Memory B cell (primary cell): ENCODE measurements around the gene CDC42EP1.
"Not testable (repeated sequence)": the region's sequence is repeated elsewhere in the genome, so short reads cannot be mapped to it uniquely, and the experiment has no call there.

Source experiments
- ATAC-seq: fragments of 150-1000 bp; cut with Tn5 transposase; 2 replicates; pipeline ENCODE4 v1.10.0; 2021; ENCODE audit warnings: low read depth, mild to moderate bottlenecking, moderate library complexity
- DNase-seq, 2 donors: peaks; one replicate each; pipeline ENCODE4 v3.0.0; 2022; ENCODE audit warnings: low spot score in 2 of 2
- H3K27ac Mint-ChIP-seq: one replicate; pipeline ENCODE4 v1.8.0; 2022; ENCODE audit warnings: mild to moderate bottlenecking, moderate library complexity, mixed read lengths
- H3K27me3 Mint-ChIP-seq: one replicate; pipeline ENCODE4 v1.8.0; 2022; ENCODE audit warnings: mixed read lengths
- H3K36me3 Mint-ChIP-seq: one replicate; pipeline ENCODE4 v1.8.0; 2022; ENCODE audit warnings: mild to moderate bottlenecking, mixed read lengths
- H3K4me1 Mint-ChIP-seq: one replicate; pipeline ENCODE4 v1.8.0; 2022; ENCODE audit warnings: mixed read lengths
- H3K4me3 Mint-ChIP-seq: one replicate; pipeline ENCODE4 v1.8.0; 2022; ENCODE audit warnings: mild to moderate bottlenecking, moderate library complexity, mixed read lengths
- H3K9me3 Mint-ChIP-seq: one replicate; pipeline ENCODE4 v1.8.0; 2022; ENCODE audit warnings: mixed read lengths

Gene CDC42EP1

DNA sequence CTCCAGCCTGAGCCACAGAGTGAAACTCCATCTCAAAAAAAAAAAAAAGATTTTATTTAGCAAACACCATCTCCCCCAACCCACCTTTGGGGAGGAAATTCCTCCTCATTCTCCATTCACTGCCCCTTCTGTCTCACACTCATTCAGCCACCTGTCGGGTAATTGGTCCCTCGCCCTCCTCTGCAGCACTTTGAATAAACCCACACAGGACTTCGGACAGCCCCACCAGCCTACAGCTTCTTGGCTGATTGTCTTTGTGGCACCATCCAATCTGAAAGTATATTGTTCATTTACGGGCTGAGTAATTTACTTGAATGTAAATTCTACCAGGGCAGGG is 40.9 kb downstream of the CDC42EP1 start:
- H3K9me3 Mint-ChIP-seq = no peaks in the 10 kb centered on the region
- no peak for ATAC-seq
- H3K27ac Mint-ChIP-seq = no peak overlapping the region
- no peak for DNase-seq
- H3K36me3 Mint-ChIP-seq = no peaks in the 10 kb centered on the region
- peaks cover 7% of the 10 kb centered on the region for H3K4me1 Mint-ChIP-seq
- H3K4me3 Mint-ChIP-seq = no peak overlapping the region
- peaks cover 8% of the 10 kb centered on the region for H3K27me3 Mint-ChIP-seq

DNA sequence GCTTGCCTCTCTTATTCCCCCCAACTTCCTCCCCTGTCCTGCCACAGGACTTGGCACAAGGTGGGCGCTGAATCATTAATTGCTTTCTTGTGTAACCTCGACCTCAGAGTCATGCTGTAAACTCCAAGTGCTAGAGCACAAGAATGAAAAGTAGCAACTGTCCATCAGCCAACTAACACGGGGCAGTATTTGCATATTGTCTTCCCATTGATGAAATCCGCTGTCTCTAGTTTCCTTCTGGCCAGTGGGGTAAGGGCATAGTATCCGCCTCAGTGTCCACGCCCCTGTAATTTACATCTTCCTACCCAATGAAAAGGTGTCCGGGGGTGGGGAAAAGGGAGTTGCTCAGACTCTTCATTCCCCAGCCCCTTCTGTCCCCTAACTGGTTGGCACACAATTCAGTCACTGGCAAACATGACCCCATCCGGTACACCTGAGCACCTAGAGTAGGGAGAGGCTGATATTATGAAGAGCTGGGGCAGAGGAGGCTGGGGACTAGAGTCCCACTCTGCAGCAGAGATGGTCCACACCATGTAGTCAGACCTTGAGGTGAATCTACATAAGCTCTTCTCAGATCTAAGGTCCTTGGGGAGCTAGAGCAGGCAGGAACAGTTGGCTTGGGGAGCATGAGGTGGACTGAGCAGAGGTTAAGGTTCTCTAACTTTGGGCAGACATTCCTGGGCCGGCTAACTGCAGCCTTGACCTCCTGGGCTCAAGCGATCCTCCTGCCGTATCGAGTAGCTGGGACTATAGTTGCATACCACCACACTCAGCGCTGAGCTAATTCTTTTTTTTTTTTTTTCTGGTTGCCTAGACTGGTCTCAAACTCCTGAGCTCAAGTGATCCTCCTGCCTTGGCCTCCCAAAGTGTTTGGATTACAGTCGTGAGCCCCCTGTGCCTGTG is 41.5 kb downstream of the CDC42EP1 start:
- Mint-ChIP-seq H3K4me1 (peaks cover 7% of the 10 kb centered on the region), H3K27ac (no peak overlapping the region), H3K9me3 (no peaks in the 10 kb centered on the region), H3K27me3 (peaks cover 8% of the 10 kb centered on the region), H3K4me3 (no peak overlapping the region), H3K36me3 (no peaks in the 10 kb centered on the region)
- ATAC-seq (peak; percentile 37), DNase-seq (no peak)

DNA sequence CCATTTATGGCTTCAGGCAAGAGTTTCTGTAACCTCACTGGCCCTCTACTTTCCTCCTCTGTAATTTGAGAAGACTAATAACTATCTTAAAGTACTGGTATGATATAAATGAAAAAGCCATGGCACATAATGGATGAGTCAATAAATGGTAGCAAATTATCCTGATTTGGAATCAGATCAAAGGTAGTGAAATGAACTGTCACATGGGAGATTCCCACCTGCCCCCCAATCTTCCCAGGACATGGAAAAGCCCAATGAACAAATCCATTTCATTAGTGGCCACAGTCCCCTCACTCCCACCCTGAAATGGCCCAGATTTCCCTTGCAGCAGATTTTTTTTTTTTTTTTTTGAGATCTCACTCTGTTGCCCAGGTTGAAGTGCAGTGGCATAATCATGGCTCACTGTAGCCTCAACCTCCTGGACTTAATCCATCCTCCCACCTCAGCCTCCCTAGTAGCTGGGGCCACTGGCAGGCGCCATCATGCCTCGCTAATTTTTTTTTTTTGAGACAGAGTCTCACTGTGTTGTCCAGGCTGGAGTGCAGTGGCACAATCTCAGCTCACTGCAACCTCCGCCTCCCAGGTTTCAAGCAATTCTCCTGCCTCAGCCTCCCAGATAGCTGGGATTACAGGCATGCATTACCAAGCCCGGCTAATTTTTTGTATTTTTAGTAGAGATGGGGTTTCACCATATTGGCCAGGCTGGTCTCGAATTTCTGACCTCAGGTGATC is 42.4 kb downstream of the CDC42EP1 start:
- H3K27ac Mint-ChIP-seq, H3K27me3 Mint-ChIP-seq, H3K4me3 Mint-ChIP-seq, H3K9me3 Mint-ChIP-seq, H3K4me1 Mint-ChIP-seq, ATAC-seq, H3K36me3 Mint-ChIP-seq, DNase-seq: not testable (repeated sequence)

DNA sequence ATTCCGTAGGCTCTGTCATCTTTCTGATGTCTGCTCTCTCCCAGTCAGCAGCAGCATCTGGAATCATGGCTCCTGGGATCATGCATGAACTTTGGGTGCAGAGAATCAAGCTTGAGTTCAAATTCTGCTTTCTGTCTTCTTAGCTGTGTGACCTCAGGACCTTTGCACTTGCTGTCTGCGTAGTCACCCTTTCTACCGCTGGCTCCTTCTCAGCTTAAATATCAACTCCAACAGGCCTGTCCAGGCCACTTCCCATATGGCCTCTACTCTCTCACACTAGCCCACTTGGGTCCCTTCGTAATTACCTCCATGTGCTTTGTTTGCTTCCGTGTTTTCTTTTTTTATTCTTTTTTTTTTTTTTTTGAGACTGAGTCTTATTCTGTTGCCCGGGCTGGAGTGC is 43.8 kb downstream of the CDC42EP1 start:
- H3K36me3 Mint-ChIP-seq = no peaks in the 10 kb centered on the region
- no peak for ATAC-seq
- DNase-seq = no peak
- H3K4me3 Mint-ChIP-seq = no peak overlapping the region
- H3K4me1 Mint-ChIP-seq = peaks cover 13% of the 10 kb centered on the region
- H3K9me3 Mint-ChIP-seq = no peaks in the 10 kb centered on the region
- no peak overlapping the region for H3K27ac Mint-ChIP-seq
- H3K27me3 Mint-ChIP-seq = peaks cover 8% of the 10 kb centered on the region

DNA sequence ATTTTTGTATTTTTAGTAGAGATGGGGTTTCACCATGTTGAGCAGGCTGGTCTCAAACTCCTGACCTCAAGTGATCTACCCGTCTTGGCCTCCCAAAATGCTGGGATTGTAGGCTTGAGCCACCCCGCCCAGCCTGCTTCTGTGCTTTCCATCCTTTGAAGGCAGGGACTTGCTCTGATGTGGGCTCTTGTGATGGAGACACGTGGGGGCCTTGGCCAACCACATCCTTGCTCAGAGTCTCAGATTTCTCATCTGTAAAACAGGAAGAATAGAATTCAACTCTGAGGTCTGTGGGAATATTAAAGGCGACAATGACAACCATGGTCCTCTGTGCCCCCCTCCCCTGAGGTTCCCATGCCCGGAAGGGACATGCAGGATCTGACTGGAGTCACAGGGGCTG is 44.6 kb downstream of the CDC42EP1 start:
- ATAC-seq (no peak), DNase-seq (no peak)
- Mint-ChIP-seq H3K4me1 (peaks cover 18% of the 10 kb centered on the region), H3K27ac (no peak overlapping the region), H3K36me3 (no peaks in the 10 kb centered on the region), H3K4me3 (no peak overlapping the region), H3K27me3 (peaks cover 6% of the 10 kb centered on the region), H3K9me3 (no peaks in the 10 kb centered on the region)

DNA sequence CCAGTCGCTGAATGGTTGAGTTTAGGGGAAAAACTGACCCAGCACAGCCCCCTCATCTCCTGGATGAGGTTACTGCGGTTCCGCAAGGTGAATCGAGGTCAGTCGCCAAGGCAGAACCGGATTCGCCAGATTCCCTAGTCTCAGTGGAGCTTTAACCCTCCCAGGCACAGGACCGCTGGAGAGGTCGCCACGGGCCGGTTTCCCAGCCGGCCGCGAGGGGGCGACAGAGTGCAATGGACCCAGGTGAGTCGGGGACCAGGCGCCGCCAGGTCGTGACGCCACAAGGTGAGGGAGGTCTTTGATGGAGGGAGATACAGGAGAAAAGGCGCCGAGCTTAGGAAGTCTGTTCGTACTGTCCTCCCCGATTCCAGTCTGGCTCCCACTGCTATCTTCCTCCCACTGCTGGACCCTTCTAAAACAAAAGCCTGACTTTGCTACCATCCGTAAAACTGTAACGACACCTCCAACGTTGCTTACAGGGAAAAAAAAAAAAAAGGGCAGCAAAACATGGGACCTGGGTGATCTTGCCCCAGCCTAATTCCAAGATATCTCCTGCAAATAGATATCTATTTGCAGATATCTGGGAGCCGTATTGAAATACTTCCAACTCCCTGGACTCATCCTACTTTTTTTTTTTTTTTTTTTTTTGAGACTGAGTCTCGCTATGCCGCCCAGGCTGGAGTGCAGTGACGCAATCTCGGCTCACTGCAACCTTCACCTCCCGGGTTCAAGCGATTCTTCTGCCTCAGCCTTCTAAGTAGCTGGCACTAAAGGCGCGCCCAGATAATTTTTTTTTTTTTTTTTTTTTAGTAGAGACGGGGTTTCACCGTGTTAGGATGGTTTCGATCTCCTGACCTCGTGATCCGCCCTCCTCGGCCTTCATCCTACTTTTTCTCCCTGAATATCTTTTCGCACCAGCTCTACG is 47.0 kb downstream of the CDC42EP1 start:
- Mint-ChIP-seq H3K4me1 (peaks cover 13% of the 10 kb centered on the region), H3K9me3 (no peaks in the 10 kb centered on the region), H3K27me3 (peaks cover 4% of the 10 kb centered on the region), H3K36me3 (no peaks in the 10 kb centered on the region), H3K4me3 (peak overlapping the region; percentile 86), H3K27ac (peak overlapping the region; percentile 98)
- DNase-seq (peak; percentile 90 to 96), ATAC-seq (peak; percentile 28)

DNA sequence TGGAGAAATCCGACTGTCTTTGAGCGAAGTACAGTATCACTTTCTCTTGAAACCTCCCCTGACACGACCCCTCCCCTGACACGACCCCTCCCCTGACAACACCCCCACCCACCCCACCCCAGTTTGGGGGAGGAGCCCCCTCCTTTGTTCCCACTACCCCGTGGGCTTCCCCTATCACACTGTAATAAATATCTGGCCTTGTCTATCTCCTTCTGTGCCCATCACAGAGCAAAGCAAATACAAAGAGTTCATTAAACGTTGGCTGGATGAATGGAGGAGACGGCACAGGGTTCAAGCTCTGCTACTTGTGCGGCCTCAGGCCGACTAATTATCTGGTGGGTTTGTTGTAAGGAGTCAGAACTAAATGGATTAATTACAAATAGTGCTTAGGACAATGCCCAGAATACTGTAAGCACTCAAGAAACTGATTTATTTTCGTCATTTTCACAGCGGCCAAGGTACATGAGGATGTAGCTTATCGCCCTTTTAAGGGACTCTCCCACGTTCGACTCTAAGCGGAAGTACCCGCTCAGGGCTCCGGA is 47.7 kb downstream of the CDC42EP1 start:
- Mint-ChIP-seq H3K27me3 (peaks cover 4% of the 10 kb centered on the region), H3K9me3 (no peaks in the 10 kb centered on the region), H3K27ac (peak overlapping the region; percentile 98), H3K36me3 (no peaks in the 10 kb centered on the region), H3K4me3 (peak overlapping the region; percentile 86), H3K4me1 (peaks cover 15% of the 10 kb centered on the region)
- ATAC-seq (peak; percentile 7), DNase-seq (peak in 1 of 2 donors; percentile 39)

DNA sequence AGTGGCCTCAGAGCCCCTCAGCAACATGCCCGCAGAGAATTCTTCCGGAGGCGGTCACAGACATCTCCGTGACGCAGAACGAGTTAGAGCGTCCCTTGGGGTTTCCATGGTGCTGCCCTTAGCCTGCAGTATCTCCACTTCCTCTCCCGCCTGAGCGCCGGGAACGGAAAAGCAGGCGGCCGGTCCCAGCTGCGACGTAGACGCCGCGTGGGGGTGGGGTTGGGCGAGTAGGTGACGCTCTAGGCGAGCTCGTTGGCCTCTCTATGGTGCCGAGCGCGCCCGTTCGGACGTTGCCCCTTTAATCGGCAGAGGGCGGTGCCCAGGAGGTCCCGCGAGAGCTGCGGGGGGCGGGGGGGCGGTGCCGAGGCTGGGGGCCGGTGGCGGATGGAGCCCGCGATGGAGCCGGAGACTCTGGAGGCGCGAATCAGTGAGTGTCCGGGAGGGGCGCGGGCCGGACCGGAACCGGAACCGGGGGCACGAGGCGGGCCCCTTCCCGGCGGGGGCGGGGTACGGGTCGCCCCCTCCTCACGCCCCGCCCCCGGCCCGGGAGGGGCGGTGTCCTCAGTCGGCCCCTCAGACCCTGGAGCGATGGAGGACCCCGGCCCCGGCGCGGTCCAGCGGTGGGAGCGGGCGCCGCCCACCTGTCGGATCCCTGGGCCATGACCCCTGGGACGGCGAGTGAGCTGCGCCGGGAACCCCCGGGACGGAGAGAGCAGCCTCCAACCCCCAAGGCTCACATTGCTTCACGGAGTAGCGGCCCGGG is 48.4 kb downstream of the CDC42EP1 start, which contains the start of gene GGA1:
GGA1 (plus strand) TSS at position 358 of the 763 bp plus-strand sequence; CDS start at position 385, 27 bp downstream.
- H3K27me3 Mint-ChIP-seq = peaks cover 4% of the 10 kb centered on the region
- H3K4me1 Mint-ChIP-seq = peaks cover 15% of the 10 kb centered on the region
- H3K9me3 Mint-ChIP-seq = no peaks in the 10 kb centered on the region
- DNase-seq = peak; percentile 94 to 96
- H3K4me3 Mint-ChIP-seq = peak within 1 kb of the TSS; percentile 86
- ATAC-seq = peak; percentile 77
- peaks cover 1% of the 10 kb centered on the region for H3K36me3 Mint-ChIP-seq
- H3K27ac Mint-ChIP-seq = peak within 1 kb of the TSS; percentile 98

DNA sequence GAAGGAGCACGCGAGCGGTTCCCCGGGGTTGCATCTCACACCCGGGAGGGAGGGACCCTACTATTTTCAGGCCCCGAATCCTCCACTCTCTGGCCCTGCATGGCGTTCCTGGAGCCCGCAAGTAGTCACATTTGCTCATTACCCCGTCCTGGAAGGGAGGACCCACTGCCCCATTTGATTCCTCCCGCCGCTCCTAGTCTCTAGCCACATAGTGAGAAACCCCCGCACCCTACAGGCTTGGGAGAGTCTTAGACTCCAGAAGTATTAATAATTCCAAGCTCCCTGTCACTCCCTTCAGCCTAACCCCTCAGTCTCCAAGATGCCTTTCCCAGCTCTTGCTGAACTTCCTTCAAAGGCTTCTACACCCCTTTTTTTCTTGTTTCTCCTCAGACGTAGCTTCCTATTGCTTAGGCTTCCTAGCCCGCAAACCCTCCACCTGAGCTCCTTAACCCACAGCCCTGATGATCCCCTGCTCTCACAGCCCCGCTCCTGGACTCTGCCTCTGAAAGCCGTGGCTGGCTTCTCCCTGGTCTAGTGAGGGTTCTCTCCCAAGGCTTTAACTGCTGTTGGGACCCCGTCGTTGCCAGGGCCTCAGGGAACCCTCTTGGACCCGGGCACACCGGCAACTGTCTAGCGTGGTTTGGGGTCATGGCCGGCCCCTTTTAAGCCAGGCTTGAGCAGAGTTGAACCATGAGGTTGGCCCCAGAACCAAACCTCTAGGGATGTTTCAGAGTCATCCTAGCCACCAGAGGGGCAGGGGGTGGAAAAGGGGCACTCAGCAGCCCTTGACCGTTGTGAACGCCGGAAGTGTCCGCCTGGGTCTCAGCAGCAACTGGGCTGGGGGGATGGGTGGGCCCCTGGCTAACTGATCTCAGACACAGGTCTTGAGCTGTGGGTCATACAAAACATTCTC is 49.2 kb downstream of the CDC42EP1 start:
- peaks cover 4% of the 10 kb centered on the region for H3K27me3 Mint-ChIP-seq
- peaks cover 15% of the 10 kb centered on the region for H3K4me1 Mint-ChIP-seq

DNA sequence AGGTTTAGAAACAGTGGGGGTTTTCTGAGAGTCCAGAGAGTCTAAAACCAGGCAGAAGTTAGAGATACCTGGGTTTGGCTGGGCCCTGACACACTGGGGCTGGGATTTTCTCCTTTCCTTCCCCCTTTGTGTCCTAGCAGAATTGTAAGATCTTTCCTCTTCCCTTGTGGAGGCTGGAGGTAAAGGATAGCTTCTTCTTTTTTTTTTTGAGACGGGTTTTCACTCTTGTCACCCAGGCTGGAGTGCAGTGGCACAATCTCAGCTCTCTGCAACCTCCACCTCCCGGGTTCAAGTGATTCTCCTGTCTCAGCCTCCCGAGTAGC is 49.8 kb downstream of the CDC42EP1 start:
- not testable (repeated sequence) for DNase-seq, ATAC-seq, H3K27me3 Mint-ChIP-seq, H3K36me3 Mint-ChIP-seq, H3K9me3 Mint-ChIP-seq
- H3K27ac Mint-ChIP-seq = peak overlapping the region; percentile 87
- peak overlapping the region; percentile 86 for H3K4me3 Mint-ChIP-seq
- H3K4me1 Mint-ChIP-seq = peaks cover 15% of the 10 kb centered on the region

More for the DNA sequence above, 49.2 kb downstream of the CDC42EP1 start:
- peak overlapping the region; percentile 86 for H3K4me3 Mint-ChIP-seq
- ATAC-seq = no peak
- no peaks in the 10 kb centered on the region for H3K9me3 Mint-ChIP-seq
- peak overlapping the region; percentile 87 for H3K27ac Mint-ChIP-seq
- no peak for DNase-seq
- peaks cover 2% of the 10 kb centered on the region for H3K36me3 Mint-ChIP-seq

DNA sequence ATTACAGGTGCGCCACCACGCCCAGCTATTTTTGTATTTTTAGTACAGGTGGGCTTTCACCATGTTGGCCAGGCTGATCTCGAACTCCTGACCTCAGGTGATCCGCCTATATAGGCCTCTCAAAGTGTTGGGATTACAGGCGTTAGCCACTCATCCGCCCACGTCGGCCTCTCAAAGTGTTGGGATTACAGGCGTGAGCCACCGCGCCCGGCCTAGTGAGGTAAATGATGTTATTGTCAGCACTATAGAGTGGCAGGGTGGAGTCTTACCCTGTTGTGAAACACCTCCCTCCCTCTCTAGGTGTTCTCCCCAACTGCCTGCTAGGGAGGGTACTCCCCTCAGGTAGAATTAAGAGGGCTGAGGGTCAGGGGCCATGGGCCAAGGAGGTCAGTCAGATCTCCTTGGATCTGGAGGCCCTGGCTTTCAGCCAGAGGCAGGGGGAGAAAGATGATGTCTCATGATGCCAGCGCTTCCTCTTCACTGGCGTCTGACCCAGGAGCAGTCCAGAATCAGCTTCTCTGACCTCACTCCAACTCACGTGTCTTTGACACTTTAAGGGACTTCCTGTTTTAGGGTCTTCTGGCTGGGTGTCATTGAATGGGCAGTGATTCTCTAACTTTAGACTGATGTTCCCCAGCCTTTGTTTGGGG is 50.3 kb downstream of the CDC42EP1 start:
- Mint-ChIP-seq H3K27ac (peak overlapping the region; percentile 31), H3K4me1 (peaks cover 15% of the 10 kb centered on the region), H3K9me3 (no peaks in the 10 kb centered on the region)

DNA sequence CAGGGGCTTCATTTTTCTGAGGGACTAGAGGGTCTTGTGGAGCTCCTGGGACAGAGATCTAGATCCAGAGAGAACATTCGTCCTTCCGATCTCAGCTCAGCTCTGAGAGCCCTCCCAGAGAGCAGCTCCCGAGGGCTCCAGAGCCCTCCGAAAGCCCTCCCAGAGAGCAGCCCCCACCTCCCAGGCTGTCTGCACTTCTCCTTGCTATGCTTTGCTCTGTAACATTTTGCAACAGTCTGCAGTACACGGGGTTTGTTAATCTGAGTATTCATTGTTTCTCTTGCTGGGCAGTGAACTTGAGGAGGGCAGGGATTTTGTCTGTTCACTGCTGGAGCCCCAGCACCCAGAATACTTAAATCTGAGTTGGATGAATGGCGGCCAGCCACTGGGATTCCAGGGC is 50.9 kb downstream of the CDC42EP1 start:
- Mint-ChIP-seq H3K9me3 (no peaks in the 10 kb centered on the region), H3K27ac (no peak overlapping the region), H3K4me3 (no peak overlapping the region), H3K36me3 (peaks cover 6% of the 10 kb centered on the region), H3K4me1 (peaks cover 18% of the 10 kb centered on the region), H3K27me3 (no peaks in the 10 kb centered on the region)
- DNase-seq = no peak
- ATAC-seq = no peak

More for the DNA sequence above, 50.3 kb downstream of the CDC42EP1 start:
- no peak for DNase-seq
- Mint-ChIP-seq H3K27me3 (peaks cover under 1% of the 10 kb centered on the region), H3K36me3 (peaks cover 6% of the 10 kb centered on the region), H3K4me3 (peak overlapping the region; percentile 86)
- ATAC-seq = no peak
